ENCODE measurements around the gene MAML3. TPM values are rescaled to one million over a fixed set of nuclear protein-coding genes. Genes with fewer than 3 reads are reported as not detected.

MAML3 gene
- total RNA-seq, 1 donor from 2014 or later: 8.1 TPM

DNA sequence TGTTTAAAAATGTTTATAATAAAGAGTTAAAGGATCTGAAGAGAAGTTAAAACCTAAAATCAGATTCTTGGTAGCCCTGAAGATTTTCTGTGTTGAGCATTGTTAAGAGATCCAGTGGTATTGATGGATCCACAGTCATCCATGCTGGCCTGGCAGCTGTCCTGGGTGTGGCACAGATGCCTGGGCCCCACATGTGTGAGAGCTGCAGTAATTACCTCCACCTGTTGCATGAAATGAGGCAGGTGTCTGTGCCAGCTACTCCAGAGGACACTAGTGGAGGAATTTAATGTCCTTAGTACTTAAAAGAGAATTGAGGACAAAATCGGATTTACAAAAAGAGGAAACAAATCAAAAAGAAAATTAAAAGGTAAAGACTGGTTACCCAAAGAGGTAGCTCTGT, 444.3 kb downstream of the MAML3 start:
- H3K27me3 Mint-ChIP-seq (ENCODE audit: low read depth, unreplicated experiment): no peaks in the 10 kb centered on the region
- H3K27ac Mint-ChIP-seq (ENCODE audit: unreplicated experiment): no peak overlapping the region
- H3K36me3 Mint-ChIP-seq (ENCODE audit: low read depth, unreplicated experiment): peaks cover 8% of the 10 kb centered on the region
- H3K9me3 Mint-ChIP-seq (ENCODE audit: unreplicated experiment): peaks cover 10% of the 10 kb centered on the region
- Histone ChIP-seq H3K27ac (ENCODE audit: low read depth, low read length) (peak overlapping the region; percentile 37), H4K20me1 (ENCODE audit: insufficient read depth, low read length) (no peaks in the 10 kb centered on the region), H2AFZ (ENCODE audit: low read depth, low read length) (no peak overlapping the region), H3K79me2 (ENCODE audit: insufficient read depth, low read length) (no peaks in the 10 kb centered on the region), H3K4me3 (ENCODE audit: insufficient read depth, low read depth, low read length) (no peak overlapping the region), H3K4me1 (ENCODE audit: insufficient read depth, low read length) (peaks cover 11% of the 10 kb centered on the region), H3K9me3 (ENCODE audit: insufficient read depth, low read depth, low read length) (no peaks in the 10 kb centered on the region), H3K9ac (ENCODE audit: low read length) (no peak overlapping the region), H3K27me3 (ENCODE audit: insufficient read depth, low read length) (no peaks in the 10 kb centered on the region), H3K36me3 (ENCODE audit: insufficient read depth, low read length) (no peaks in the 10 kb centered on the region), H3K4me2 (ENCODE audit: low read length) (no peak overlapping the region)
- no peak overlapping the region for H3K4me3 Mint-ChIP-seq (ENCODE audit: unreplicated experiment)
- no peak for DNase-seq (ENCODE audit: low read depth)
- TF ChIP-seq, protein P1, sequence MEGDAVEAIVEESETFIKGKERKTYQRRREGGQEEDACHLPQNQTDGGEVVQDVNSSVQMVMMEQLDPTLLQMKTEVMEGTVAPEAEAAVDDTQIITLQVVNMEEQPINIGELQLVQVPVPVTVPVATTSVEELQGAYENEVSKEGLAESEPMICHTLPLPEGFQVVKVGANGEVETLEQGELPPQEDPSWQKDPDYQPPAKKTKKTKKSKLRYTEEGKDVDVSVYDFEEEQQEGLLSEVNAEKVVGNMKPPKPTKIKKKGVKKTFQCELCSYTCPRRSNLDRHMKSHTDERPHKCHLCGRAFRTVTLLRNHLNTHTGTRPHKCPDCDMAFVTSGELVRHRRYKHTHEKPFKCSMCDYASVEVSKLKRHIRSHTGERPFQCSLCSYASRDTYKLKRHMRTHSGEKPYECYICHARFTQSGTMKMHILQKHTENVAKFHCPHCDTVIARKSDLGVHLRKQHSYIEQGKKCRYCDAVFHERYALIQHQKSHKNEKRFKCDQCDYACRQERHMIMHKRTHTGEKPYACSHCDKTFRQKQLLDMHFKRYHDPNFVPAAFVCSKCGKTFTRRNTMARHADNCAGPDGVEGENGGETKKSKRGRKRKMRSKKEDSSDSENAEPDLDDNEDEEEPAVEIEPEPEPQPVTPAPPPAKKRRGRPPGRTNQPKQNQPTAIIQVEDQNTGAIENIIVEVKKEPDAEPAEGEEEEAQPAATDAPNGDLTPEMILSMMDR (IDR thresholded peaks at IDR 0.05; ENCODE audit: insufficient read depth, low read depth, low read length): no peak
- TF ChIP-seq EZH2 (IDR thresholded peaks at IDR 0.05; ENCODE audit: insufficient read depth, low read length): no peak
- FAIRE-seq: no peak
- peaks cover 25% of the 10 kb centered on the region for H3K4me1 Mint-ChIP-seq (ENCODE audit: low read depth, unreplicated experiment)

DNA sequence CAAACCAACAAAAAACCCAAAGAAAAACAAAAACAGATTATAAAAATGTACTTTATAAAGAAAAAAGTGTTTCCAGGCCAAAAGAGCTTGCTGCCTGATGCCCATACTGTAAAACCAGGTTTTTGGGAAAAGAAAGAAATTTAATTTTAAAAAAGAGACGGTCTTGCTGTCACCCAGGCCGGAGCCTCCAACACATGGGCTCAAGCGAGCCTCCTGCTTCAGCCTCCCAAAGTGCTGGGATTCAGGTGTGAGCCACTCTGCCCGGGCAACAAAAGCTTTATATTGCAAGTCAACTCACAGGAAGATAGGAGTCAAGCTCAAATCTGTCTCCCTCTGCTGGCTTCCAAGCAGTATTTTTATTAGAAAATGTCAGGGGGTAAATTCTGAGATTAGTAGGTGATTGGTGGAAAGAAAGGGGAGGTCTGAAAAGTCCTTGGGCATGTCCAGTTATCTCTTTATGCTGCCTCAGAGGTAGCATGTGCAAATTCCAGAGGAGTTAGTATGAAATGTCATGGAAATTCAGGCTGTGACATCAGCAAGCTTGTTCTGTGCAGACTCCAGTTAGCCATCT, 449.0 kb downstream of the MAML3 start:
- FAIRE-seq (no peak), DNase-seq (ENCODE audit: low read depth) (peak; percentile 24)
- Mint-ChIP-seq H3K4me3 (ENCODE audit: unreplicated experiment) (no peak overlapping the region), H3K27ac (ENCODE audit: unreplicated experiment) (no peak overlapping the region), H3K9me3 (ENCODE audit: unreplicated experiment) (peaks cover 12% of the 10 kb centered on the region), H3K36me3 (ENCODE audit: low read depth, unreplicated experiment) (peaks cover 10% of the 10 kb centered on the region), H3K27me3 (ENCODE audit: low read depth, unreplicated experiment) (no peaks in the 10 kb centered on the region), H3K4me1 (ENCODE audit: low read depth, unreplicated experiment) (peaks cover 4% of the 10 kb centered on the region)
- Histone ChIP-seq H3K4me3 (ENCODE audit: insufficient read depth, low read depth, low read length) (no peak overlapping the region), H2AFZ (ENCODE audit: low read depth, low read length) (no peak overlapping the region), H3K27ac (ENCODE audit: low read depth, low read length) (no peak overlapping the region), H3K36me3 (ENCODE audit: insufficient read depth, low read length) (peaks cover 3% of the 10 kb centered on the region), H3K27me3 (ENCODE audit: insufficient read depth, low read length) (no peaks in the 10 kb centered on the region), H4K20me1 (ENCODE audit: insufficient read depth, low read length) (no peaks in the 10 kb centered on the region), H3K4me1 (ENCODE audit: insufficient read depth, low read length) (peaks cover 3% of the 10 kb centered on the region), H3K4me2 (ENCODE audit: low read length) (no peak overlapping the region), H3K79me2 (ENCODE audit: insufficient read depth, low read length) (no peaks in the 10 kb centered on the region), H3K9me3 (ENCODE audit: insufficient read depth, low read depth, low read length) (no peaks in the 10 kb centered on the region), H3K9ac (ENCODE audit: low read length) (no peak overlapping the region)
- TF ChIP-seq, protein P1 (IDR thresholded peaks at IDR 0.05; ENCODE audit: insufficient read depth, low read depth, low read length): peak; percentile 14
- TF ChIP-seq EZH2 (IDR thresholded peaks at IDR 0.05; ENCODE audit: insufficient read depth, low read length): no peak

DNA sequence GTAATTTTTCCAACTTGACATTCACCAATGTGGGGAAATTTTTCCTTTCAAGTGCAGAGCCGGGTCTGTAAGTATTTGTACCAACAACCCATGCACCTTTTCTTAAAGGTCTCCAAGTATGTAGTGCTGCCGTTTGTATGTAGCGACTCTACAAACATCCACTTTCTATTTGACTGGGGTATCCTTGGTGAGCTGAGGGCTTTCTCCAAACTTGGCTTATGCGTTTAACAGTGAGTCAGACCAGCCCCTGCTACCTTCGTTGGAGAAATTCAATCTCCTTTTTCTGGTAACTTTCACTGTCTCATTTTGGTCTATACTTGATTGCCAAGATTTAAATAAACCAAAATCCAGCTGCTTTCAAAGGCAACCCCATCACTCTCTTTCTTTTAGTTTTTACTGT, 453.4 kb downstream of the MAML3 start:
- H3K27me3 Mint-ChIP-seq (ENCODE audit: low read depth, unreplicated experiment): no peaks in the 10 kb centered on the region
- H3K79me2 ChIP-seq (ENCODE audit: insufficient read depth, low read length): no peaks in the 10 kb centered on the region
- FAIRE-seq (no peak), DNase-seq (ENCODE audit: low read depth) (no peak)
- H3K27me3 ChIP-seq (ENCODE audit: insufficient read depth, low read length): no peaks in the 10 kb centered on the region
- no peak overlapping the region for H3K4me3 ChIP-seq (ENCODE audit: insufficient read depth, low read depth, low read length)
- no peaks in the 10 kb centered on the region for H3K4me1 Mint-ChIP-seq (ENCODE audit: low read depth, unreplicated experiment)
- TF ChIP-seq, protein P1 (IDR thresholded peaks at IDR 0.05; ENCODE audit: insufficient read depth, low read depth, low read length): no peak
- no peak for TF ChIP-seq EZH2 (IDR thresholded peaks at IDR 0.05; ENCODE audit: insufficient read depth, low read length)
- no peak overlapping the region for H3K4me2 ChIP-seq (ENCODE audit: low read length)
- no peaks in the 10 kb centered on the region for H3K4me1 ChIP-seq (ENCODE audit: insufficient read depth, low read length)
- no peak overlapping the region for H3K4me3 Mint-ChIP-seq (ENCODE audit: unreplicated experiment)
- H3K27ac Mint-ChIP-seq (ENCODE audit: unreplicated experiment): no peak overlapping the region
- H3K36me3 ChIP-seq (ENCODE audit: insufficient read depth, low read length): peaks cover 3% of the 10 kb centered on the region
- no peak overlapping the region for H3K27ac ChIP-seq (ENCODE audit: low read depth, low read length)
- no peak overlapping the region for H3K9ac ChIP-seq (ENCODE audit: low read length)
- no peaks in the 10 kb centered on the region for H4K20me1 ChIP-seq (ENCODE audit: insufficient read depth, low read length)
- H2AFZ ChIP-seq (ENCODE audit: low read depth, low read length): no peak overlapping the region
- H3K9me3 ChIP-seq (ENCODE audit: insufficient read depth, low read depth, low read length): no peaks in the 10 kb centered on the region
- H3K9me3 Mint-ChIP-seq (ENCODE audit: unreplicated experiment): peaks cover 5% of the 10 kb centered on the region
- H3K36me3 Mint-ChIP-seq (ENCODE audit: low read depth, unreplicated experiment): peaks cover 14% of the 10 kb centered on the region

Measured in astrocyte (in vitro differentiated cells and primary cell).